Mesodermal cell (in vitro differentiated cells): ENCODE measurements around the gene SLC16A4.
A peak's percentile ranks its signal among the peaks of the same experiment; 100 is the strongest.

Experiments
- H3K27ac ChIP-seq: 2 replicates; pipeline ENCODE4 v1.7.0; 2013; ENCODE audit warnings: mild to moderate bottlenecking, low read depth, low read length, moderate library complexity; ENCODE audit not compliant: severe bottlenecking
- H3K36me3 ChIP-seq: 2 replicates; pipeline ENCODE4 v1.7.1; 2013; ENCODE audit warnings: mild to moderate bottlenecking, low read length, moderate library complexity; ENCODE audit not compliant: control insufficient read depth, insufficient read depth
- H3K4me1 ChIP-seq: one replicate; pipeline ENCODE4 v1.7.1; 2013; ENCODE audit warnings: mild to moderate bottlenecking, low read length; ENCODE audit not compliant: insufficient read depth, control insufficient read depth, poor library complexity, severe bottlenecking
- H3K4me3 ChIP-seq: 2 replicates; pipeline ENCODE4 v1.7.0; 2013; ENCODE audit warnings: low read length, control low read depth, mild to moderate bottlenecking; ENCODE audit not compliant: insufficient read depth, poor library complexity, severe bottlenecking; ENCODE audit errors: extremely low read depth
- H3K9me3 ChIP-seq: 2 replicates; pipeline ENCODE4 v1.7.1; 2013; ENCODE audit warnings: mild to moderate bottlenecking, low read length, moderate library complexity; ENCODE audit not compliant: control insufficient read depth
- WGBS, 2 experiments: methylation state at CpG; one replicate each; pipeline ENCODE4 v1.1.5; 2013; ENCODE audit warnings: missing lambda C conversion rate in 2 of 2; ENCODE audit not compliant: insufficient coverage in 2 of 2; 5-methylcytosine and 5-hydroxymethylcytosine counted together

SLC16A4 gene

DNA sequence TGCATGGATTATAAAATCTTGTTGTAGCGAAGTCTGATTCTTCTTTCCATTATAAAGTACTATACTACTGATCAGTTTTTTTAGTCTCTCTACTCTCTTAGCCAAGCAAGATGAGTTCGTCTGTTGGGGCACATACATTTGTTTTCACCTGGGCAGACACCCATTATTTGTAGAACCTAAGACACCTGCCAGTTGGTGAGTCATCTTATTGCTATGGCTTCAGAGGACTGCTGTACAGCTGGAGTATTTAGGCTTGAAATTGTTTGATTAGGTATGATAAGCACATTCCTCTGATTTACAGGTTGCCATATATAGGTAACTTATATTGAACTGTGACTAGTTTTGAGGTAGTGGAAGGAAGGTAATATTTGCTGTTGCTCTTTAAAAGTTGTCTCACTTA lies 34.4 kb downstream of the SLC16A4 start:
- no peaks in the 10 kb centered on the region for H3K4me1 ChIP-seq
- H3K4me3 ChIP-seq: no peak overlapping the region
- no peak overlapping the region for H3K27ac ChIP-seq
- no peaks in the 10 kb centered on the region for H3K9me3 ChIP-seq
- H3K36me3 ChIP-seq: peaks cover 29% of the 10 kb centered on the region
- WGBS, 2 experiments: 100% methylated on average over 1 of the region's 2 CpGs

DNA sequence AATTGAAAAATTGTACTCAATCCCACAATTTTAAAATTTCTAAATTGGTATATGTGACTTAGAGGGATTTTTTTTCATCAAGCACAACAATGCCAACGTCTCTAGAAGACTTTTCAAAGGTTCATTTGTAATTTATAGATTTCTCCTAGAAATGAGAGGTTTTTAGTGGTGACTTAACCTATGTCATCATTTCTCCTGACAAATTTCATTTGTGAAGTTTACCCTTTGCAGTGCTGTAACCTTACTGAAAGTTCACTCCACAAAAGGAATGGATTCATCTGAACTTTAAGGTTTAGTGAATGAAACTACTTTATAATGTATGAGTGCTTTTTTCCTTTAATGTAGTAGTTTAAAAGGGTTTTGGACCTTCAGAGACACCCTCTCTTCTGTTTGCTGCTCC lies 35.5 kb downstream of the SLC16A4 start:
- no peak overlapping the region for H3K4me3 ChIP-seq
- H3K4me1 ChIP-seq: no peaks in the 10 kb centered on the region
- H3K27ac ChIP-seq: no peak overlapping the region
- no CpG with 5 or more reads among the region's 1 CpG for WGBS, 2 experiments
- H3K36me3 ChIP-seq: peaks cover 35% of the 10 kb centered on the region
- no peaks in the 10 kb centered on the region for H3K9me3 ChIP-seq

DNA sequence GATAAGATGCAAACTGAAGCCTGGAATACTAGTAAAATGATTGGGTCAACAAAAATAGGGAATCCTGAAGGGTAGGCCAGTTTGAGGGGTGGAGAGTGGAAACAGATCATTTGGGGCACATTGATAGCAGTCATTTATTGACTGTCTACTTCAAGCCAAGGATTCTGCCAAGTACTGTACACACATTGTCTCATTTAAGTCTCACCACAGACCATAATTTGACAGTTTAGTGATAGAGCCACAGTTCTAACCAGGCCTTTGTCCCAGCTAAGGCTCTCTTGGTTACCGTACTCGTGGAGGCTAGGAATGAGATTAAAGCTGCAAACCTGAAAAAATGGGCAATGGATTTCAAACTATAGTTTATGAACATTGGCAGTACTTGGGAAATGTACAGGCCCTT lies 40.5 kb downstream of the SLC16A4 start:
- H3K9me3 ChIP-seq: no peaks in the 10 kb centered on the region
- WGBS, 2 experiments: 95 to 100% methylated on average over 2 of the region's 2 CpGs
- peaks cover 10% of the 10 kb centered on the region for H3K4me1 ChIP-seq
- H3K4me3 ChIP-seq: no peak overlapping the region
- H3K27ac ChIP-seq: no peak overlapping the region
- H3K36me3 ChIP-seq: peaks cover 45% of the 10 kb centered on the region

DNA sequence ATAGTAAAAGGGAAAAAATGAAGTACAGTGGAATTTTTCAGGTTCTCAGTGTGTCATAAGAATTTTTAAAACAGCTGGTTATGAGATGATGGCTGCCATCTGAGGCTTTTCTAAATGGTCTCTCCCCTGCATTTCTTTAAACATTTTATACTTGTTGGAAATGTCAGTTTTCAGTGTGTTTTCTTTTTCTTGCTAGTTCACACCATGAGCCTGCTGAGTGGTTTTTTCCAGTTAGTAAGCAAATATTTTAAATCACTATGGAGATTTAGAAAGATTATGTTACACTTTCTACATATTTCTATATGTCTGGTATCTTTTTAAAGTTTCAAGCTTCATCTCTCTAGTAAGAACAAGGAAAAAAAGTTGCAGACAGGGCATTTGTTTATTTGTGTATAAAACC lies 42.1 kb downstream of the SLC16A4 start:
- no peak overlapping the region for H3K4me3 ChIP-seq
- no peaks in the 10 kb centered on the region for H3K9me3 ChIP-seq
- H3K4me1 ChIP-seq: peaks cover 15% of the 10 kb centered on the region
- H3K36me3 ChIP-seq: peaks cover 55% of the 10 kb centered on the region
- H3K27ac ChIP-seq: peak overlapping the region; percentile 34

DNA sequence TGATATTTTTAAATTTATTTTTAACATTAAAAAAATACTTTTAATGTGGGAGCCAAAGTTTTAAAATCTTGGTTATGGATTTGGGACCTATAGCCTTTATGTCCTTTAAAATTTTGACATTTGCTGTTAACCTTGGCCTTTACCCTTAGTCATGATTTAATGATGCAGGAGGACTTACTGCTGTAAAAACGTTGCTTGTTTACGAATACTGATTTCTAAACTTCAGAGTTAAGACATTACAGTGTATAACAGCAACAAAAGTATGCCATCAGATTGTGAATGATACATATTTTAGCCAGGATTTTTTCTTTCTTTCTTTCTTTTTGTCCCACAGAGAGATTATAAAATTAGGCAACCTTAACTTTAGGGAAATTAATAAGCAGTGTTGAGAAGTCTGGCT lies 42.8 kb downstream of the SLC16A4 start:
- H3K9me3 ChIP-seq: no peaks in the 10 kb centered on the region
- H3K36me3 ChIP-seq: peaks cover 60% of the 10 kb centered on the region
- H3K27ac ChIP-seq: no peak overlapping the region
- WGBS, 2 experiments: 60% methylated on average over 1 of the region's 2 CpGs; no CpG with 5 or more reads in 1 of the 2 experiments
- H3K4me3 ChIP-seq: no peak overlapping the region
- peaks cover 17% of the 10 kb centered on the region for H3K4me1 ChIP-seq

DNA sequence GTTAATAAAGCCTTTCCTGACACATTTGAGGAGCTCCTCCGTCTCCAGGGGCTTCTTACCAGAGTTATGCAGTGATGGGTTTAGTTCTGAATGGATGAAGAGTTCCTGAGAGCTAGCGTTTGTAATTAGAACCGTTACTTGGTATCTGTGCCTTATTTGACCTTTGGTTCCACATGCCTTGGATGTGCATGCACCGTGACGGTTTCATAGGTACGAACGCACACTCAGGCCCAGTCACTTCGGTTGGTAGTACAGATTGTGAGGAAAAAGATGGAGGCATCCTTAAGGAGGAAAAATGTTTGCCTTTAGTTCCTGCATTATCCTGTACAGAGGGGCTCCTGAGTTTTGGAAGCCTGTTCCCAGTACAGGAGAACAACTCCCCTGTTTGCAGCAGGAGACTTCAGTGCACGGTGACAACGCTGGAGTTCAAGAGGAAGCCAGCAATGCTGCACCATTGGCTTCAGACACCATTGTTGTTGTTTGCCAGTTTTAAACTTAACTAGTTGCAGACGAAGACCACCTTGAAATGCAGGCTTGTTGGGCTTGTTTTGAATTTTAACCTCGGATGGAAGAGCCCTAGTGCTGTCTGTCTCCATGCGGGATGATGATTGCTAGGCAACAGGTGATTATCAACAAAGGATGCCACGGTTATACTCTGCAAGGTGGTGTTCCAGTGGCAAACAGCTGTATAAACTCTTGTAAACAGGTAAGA lies 43.5 kb downstream of the SLC16A4 start:
- Histone ChIP-seq H3K4me3 (no peak overlapping the region), H3K36me3 (peaks cover 62% of the 10 kb centered on the region), H3K4me1 (peaks cover 18% of the 10 kb centered on the region), H3K9me3 (no peaks in the 10 kb centered on the region), H3K27ac (no peak overlapping the region)
- WGBS, 2 experiments: 86 to 87% methylated on average over 14 of the region's 14 CpGs

DNA sequence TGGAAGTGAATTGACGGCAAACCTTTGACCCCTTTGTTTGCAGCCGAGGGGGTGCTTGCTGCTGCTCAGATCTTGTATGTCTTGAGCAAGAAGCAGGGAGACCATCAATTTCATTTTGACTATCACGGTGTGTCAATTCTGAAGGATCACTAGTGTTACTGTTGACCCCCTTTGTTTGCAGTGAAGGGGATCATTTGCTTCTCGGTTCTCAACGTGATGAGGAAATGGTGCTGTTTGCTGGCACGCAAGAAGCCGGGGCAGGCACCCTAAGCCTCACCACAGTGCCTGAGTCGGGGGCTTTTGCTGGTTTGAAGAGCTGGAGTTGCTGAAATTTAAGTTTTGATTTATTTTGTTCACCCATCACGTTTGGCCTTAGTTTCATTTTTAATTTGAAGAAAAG lies 44.1 kb downstream of the SLC16A4 start:
- Histone ChIP-seq H3K9me3 (no peaks in the 10 kb centered on the region), H3K4me3 (no peak overlapping the region), H3K27ac (no peak overlapping the region), H3K4me1 (peaks cover 25% of the 10 kb centered on the region), H3K36me3 (peaks cover 66% of the 10 kb centered on the region)
- WGBS, 2 experiments: 62 to 63% methylated on average over 7 to 9 of the region's 9 CpGs

DNA sequence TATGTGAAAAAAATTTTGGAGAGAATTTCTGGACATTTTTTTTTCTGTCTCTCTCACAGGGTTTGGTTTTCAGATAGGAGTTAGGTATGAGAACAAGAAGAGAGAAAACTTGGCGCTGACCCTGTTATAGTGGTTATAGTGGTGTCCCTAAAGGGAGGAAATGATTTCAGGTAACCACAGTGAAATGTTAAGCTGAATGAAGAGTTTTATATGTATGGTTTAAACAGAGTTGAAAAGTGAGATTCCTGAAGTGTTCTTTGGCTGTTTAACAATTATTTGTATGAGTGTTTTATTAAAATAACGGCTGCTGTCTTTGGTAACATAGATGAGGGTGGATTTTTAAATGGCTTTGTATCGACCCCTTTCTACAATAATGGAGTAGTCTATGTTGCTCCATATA lies 45.3 kb downstream of the SLC16A4 start:
- Histone ChIP-seq H3K4me3 (no peak overlapping the region), H3K36me3 (peaks cover 74% of the 10 kb centered on the region), H3K4me1 (peaks cover 37% of the 10 kb centered on the region), H3K9me3 (no peaks in the 10 kb centered on the region), H3K27ac (no peak overlapping the region)
- 100% methylated on average over 1 of the region's 3 CpGs for WGBS, 2 experiments

DNA sequence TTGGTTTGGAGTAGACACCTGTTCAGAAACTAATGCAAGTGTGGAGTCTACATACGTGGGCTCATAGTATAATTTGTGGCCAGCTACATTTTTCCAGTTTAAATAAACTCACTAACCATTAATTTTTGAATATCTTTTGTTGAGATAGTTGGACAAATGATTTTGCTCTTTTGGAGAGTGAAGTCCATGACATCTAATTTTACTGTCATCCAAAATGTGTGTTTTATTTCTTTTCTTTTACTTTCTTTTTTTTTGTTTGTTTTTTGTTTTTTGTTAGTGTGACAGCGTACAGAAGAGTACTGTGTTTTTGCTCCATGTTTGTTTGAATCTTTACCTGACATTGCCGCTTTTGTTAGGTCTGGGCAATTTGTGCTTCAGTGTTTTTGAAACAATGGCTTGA lies 46.7 kb downstream of the SLC16A4 start:
- Histone ChIP-seq H3K36me3 (peaks cover 67% of the 10 kb centered on the region), H3K9me3 (no peaks in the 10 kb centered on the region), H3K4me3 (no peak overlapping the region), H3K27ac (no peak overlapping the region), H3K4me1 (peaks cover 40% of the 10 kb centered on the region)
- no CpG with 5 or more reads among the region's 3 CpGs for WGBS, 2 experiments

DNA sequence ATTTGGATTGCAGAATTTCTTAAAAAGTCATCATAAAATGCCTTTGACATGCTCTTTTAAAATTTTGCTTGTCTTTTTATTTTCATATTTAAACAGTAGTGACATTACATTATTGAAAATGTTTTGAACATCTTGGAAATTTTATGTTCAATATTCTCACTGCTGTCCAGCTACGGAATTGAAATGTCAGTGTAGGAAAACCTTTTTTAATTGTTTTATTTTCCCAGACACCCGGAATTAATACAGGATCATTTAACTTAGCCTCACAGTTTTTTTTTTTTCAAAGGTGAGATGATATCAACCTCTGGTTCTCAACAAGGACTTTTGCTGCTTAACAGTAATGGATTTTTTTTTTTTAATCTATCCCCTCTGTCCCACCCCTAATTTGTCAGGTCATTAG lies 47.6 kb downstream of the SLC16A4 start:
- H3K27ac ChIP-seq: no peak overlapping the region
- no peaks in the 10 kb centered on the region for H3K9me3 ChIP-seq
- WGBS, 2 experiments: no CpG with 5 or more reads among the region's 2 CpGs
- H3K36me3 ChIP-seq: peaks cover 62% of the 10 kb centered on the region
- no peak overlapping the region for H3K4me3 ChIP-seq
- peaks cover 36% of the 10 kb centered on the region for H3K4me1 ChIP-seq

DNA sequence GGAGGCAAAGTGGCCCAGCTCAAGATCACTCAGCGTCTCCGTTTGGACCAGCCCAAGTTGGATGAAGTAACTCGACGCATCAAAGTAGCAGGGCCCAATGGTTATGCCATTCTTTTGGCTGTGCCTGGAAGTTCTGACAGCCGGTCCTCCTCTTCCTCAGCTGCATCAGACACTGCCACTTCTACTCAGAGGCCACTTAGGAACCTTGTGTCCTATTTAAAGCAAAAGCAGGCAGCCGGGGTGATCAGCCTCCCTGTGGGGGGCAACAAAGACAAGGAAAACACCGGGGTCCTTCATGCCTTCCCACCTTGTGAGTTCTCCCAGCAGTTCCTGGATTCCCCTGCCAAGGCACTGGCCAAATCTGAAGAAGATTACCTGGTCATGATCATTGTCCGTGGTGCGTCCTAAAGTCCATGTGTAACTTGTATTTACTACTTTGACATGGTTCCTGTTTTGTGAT lies 48.9 kb downstream of the SLC16A4 start:
- Histone ChIP-seq H3K4me1 (peaks cover 36% of the 10 kb centered on the region), H3K27ac (no peak overlapping the region), H3K4me3 (peak overlapping the region; percentile 27), H3K9me3 (no peaks in the 10 kb centered on the region), H3K36me3 (peaks cover 52% of the 10 kb centered on the region)
- WGBS, 2 experiments: 40 to 61% methylated on average over 6 to 7 of the region's 9 CpGs
